ENCODE measurements around the gene OR5H6. TPM values are rescaled to one million over a fixed set of nuclear protein-coding genes. Genes with fewer than 3 reads are reported as not detected.

OR5H6 gene
- total RNA-seq = not detected in 2 replicates
- 0.16 TPM in 1 of 2 replicates, not detected in the other for polyA plus RNA-seq

GRCh38 chr3:98263944-98264343 lies at the start of gene OR5H6:
Gene OR5H6 (plus strand): TSS chr3:98264244. CDS start chr3:98264333, 89 bp downstream.
- DNase-seq (ENCODE audit: low spot score) = no peak
- Histone ChIP-seq H3K79me2 (no peaks in the 10 kb centered on the region), H3K36me3 (replicated peaks; ENCODE audit: insufficient read depth, low read depth) (no peaks in the 10 kb centered on the region), H3K4me1 (ENCODE audit: insufficient read depth) (no peaks in the 10 kb centered on the region), H3K4me3 (no peak within 1 kb of the TSS), H3K9me3 (ENCODE audit: low read depth) (no peaks in the 10 kb centered on the region), H2AFZ (no peak within 1 kb of the TSS), H3K27me3 (no peaks in the 10 kb centered on the region), H3K4me2 (no peak within 1 kb of the TSS), H3K27ac (no peak within 1 kb of the TSS), H4K20me1 (ENCODE audit: insufficient read depth, poor library complexity, severe bottlenecking) (no peaks in the 10 kb centered on the region), H3K9me2 (replicated peaks; ENCODE audit: insufficient read depth) (no peaks in the 10 kb centered on the region)
- WGBS (ENCODE audit: low lambda C conversion rate, missing lambda C conversion rate) = 76% methylated on average over 3 of the region's 3 CpGs
- TF ChIP-seq, protein P1, sequence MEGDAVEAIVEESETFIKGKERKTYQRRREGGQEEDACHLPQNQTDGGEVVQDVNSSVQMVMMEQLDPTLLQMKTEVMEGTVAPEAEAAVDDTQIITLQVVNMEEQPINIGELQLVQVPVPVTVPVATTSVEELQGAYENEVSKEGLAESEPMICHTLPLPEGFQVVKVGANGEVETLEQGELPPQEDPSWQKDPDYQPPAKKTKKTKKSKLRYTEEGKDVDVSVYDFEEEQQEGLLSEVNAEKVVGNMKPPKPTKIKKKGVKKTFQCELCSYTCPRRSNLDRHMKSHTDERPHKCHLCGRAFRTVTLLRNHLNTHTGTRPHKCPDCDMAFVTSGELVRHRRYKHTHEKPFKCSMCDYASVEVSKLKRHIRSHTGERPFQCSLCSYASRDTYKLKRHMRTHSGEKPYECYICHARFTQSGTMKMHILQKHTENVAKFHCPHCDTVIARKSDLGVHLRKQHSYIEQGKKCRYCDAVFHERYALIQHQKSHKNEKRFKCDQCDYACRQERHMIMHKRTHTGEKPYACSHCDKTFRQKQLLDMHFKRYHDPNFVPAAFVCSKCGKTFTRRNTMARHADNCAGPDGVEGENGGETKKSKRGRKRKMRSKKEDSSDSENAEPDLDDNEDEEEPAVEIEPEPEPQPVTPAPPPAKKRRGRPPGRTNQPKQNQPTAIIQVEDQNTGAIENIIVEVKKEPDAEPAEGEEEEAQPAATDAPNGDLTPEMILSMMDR (IDR thresholded peaks at IDR 0.05; ENCODE audit: poor library complexity) = no peak
- TF ChIP-seq EZH2 (IDR thresholded peaks at IDR 0.05; ENCODE audit: borderline replicate concordance) = no peak
- TF ChIP-seq EZH2phosphoT487 (IDR thresholded peaks at IDR 0.05; ENCODE audit: low read depth, severe bottlenecking, unreplicated experiment) = no peak

- H3K79me2 ChIP-seq = no peaks in the 10 kb centered on the region
- H3K9me2 ChIP-seq (replicated peaks; ENCODE audit: insufficient read depth) = no peaks in the 10 kb centered on the region
- H3K4me2 ChIP-seq = no peak overlapping the region
- H3K27ac ChIP-seq = no peak overlapping the region
- H2AFZ ChIP-seq = no peak overlapping the region
- TF ChIP-seq EZH2 (IDR thresholded peaks at IDR 0.05; ENCODE audit: borderline replicate concordance) (no peak), EZH2phosphoT487 (IDR thresholded peaks at IDR 0.05; ENCODE audit: low read depth, severe bottlenecking, unreplicated experiment) (no peak)
- TF ChIP-seq, protein P1 (IDR thresholded peaks at IDR 0.05; ENCODE audit: poor library complexity) = no peak
- H3K4me3 ChIP-seq = no peak overlapping the region
- no peaks in the 10 kb centered on the region for H3K4me1 ChIP-seq (ENCODE audit: insufficient read depth)
- H3K36me3 ChIP-seq (replicated peaks; ENCODE audit: insufficient read depth, low read depth) = no peaks in the 10 kb centered on the region
- WGBS (ENCODE audit: low lambda C conversion rate, missing lambda C conversion rate) = 87% methylated on average over 3 of the region's 3 CpGs
- H3K9me3 ChIP-seq (ENCODE audit: low read depth) = no peaks in the 10 kb centered on the region
- H4K20me1 ChIP-seq (ENCODE audit: insufficient read depth, poor library complexity, severe bottlenecking) = no peaks in the 10 kb centered on the region
- no peaks in the 10 kb centered on the region for H3K27me3 ChIP-seq
- no peak for DNase-seq (ENCODE audit: low spot score)
These were observed 49.0 kb upstream of the OR5H6 start for GRCh38 chr3:98215051-98215450.

DNA sequence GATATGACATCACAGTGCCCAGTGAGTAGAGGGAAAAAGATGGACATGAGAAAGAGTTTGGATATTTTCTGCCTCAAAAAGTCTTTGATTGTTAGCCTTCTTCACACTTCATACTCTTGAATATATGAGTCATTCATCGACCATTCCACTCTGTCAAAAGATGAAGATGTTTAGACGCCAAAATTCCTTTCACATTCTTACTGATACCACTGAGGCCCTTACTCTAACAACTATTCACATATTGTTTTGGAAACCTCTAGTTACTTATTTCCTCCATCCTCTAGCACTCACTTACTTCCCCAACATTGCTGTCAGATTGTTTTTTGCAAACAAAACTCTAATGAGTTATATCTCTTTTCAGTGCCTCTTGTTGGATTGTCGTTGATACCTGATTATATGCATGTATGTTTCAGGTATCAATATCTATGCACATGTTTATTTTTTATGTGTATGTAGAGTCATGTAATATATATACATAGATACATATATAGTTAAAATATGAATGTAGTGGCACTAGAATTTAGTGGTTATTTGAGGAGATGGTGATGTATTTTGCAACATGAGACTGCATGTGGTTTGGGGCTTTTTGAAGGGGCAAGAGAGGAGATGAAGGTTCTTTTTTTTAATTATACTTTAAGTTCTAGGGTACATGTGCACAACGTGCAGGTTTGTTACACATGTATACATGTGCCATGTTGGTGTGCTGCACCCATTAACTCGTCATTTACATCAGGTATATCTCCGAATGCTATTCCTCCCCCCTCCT lies 40.0 kb upstream of the OR5H6 start:
- Histone ChIP-seq H3K27ac (no peak overlapping the region), H3K9me3 (ENCODE audit: low read depth) (no peaks in the 10 kb centered on the region), H3K79me2 (no peaks in the 10 kb centered on the region), H2AFZ (no peak overlapping the region), H4K20me1 (ENCODE audit: insufficient read depth, poor library complexity, severe bottlenecking) (no peaks in the 10 kb centered on the region), H3K4me2 (no peak overlapping the region), H3K9me2 (replicated peaks; ENCODE audit: insufficient read depth) (no peaks in the 10 kb centered on the region), H3K4me1 (ENCODE audit: insufficient read depth) (no peaks in the 10 kb centered on the region), H3K4me3 (no peak overlapping the region), H3K36me3 (replicated peaks; ENCODE audit: insufficient read depth, low read depth) (no peaks in the 10 kb centered on the region), H3K27me3 (no peaks in the 10 kb centered on the region)
- WGBS (ENCODE audit: low lambda C conversion rate, missing lambda C conversion rate) = 83% methylated on average over 6 of the region's 6 CpGs
- TF ChIP-seq, protein P1 (IDR thresholded peaks at IDR 0.05; ENCODE audit: poor library complexity) = no peak
- TF ChIP-seq EZH2phosphoT487 (IDR thresholded peaks at IDR 0.05; ENCODE audit: low read depth, severe bottlenecking, unreplicated experiment) = no peak
- TF ChIP-seq EZH2 (IDR thresholded peaks at IDR 0.05; ENCODE audit: borderline replicate concordance) = no peak
- DNase-seq (ENCODE audit: low spot score) = no peak

Data from hepatocyte (in vitro differentiated cells).